PC-9 (cell line): ENCODE measurements around the gene HK2. TPM values are rescaled to one million over a fixed set of nuclear protein-coding genes. Genes with fewer than 3 reads are reported as not detected.

ENCODE experiments used
- BruUV-seq: library from RNA; stranded (reverse); fragments of 400-500 nt; replicated peaks from 2 replicates; lab custom pipeline; 2021; lab: Mats Ljungman, UMichigan
- CTCF ChIA-PET: fragments of 300-600 bp; sonication (Branson Sonifier 250); formaldehyde crosslinking; loops from one replicate; lab custom pipeline; 2022; ENCODE audit warnings: antibody characterized with exemption; lab: Charles Lee
- POLR2A ChIA-PET: fragments of 300-600 bp; sonication (Branson Sonifier 250); formaldehyde crosslinking; loops from one replicate; lab custom pipeline; 2022; ENCODE audit warnings: antibody characterized with exemption; ENCODE audit not compliant: unreplicated experiment; lab: Charles Lee
- DNase-seq, 2 experiments: peaks; one replicate each; pipeline versions ENCODE4 v3.0.0 to v3.0.0-alpha.2; 2015 to 2022; ENCODE audit warnings: mixed read lengths in 1 of 2
- H2AFZ ChIP-seq: fragments of 200-600 bp; sonication (generic); 2 replicates; pipeline ENCODE4 v1.8.1; 2017; ENCODE audit warnings: antibody characterized with exemption
- H3F3A ChIP-seq: fragments of 200-600 bp; sonication (generic); 2 replicates; pipeline ENCODE4 v1.8.1; 2017; ENCODE audit warnings: antibody characterized with exemption, mild to moderate bottlenecking, low read depth; ENCODE audit not compliant: insufficient read depth
- H3K27ac ChIP-seq: fragments of 200-600 bp; sonication (generic); 2 replicates; pipeline ENCODE4 v1.6.1; 2016; ENCODE audit warnings: mixed run types
- H3K27me3 ChIP-seq: fragments of 200-600 bp; sonication (generic); 2 replicates; pipeline ENCODE4 v1.6.1; 2016; ENCODE audit warnings: low read depth, mixed run types; ENCODE audit not compliant: insufficient read depth
- H3K36me3 ChIP-seq: fragments of 200-600 bp; sonication (generic); 2 replicates; pipeline ENCODE4 v1.6.1; 2016; ENCODE audit warnings: low read depth, mixed run types
- H3K4me1 ChIP-seq: fragments of 200-600 bp; sonication (generic); replicated peaks from 2 replicates; pipeline ENCODE4 v1.6.1; 2016; ENCODE audit warnings: mixed run types; ENCODE audit not compliant: insufficient read depth
- H3K4me2 ChIP-seq: fragments of 200-600 bp; sonication (generic); 2 replicates; pipeline ENCODE4 v1.6.1; 2017; ENCODE audit warnings: mixed run types
- H3K4me3 ChIP-seq: fragments of 200-600 bp; sonication (generic); 2 replicates; pipeline ENCODE4 v1.6.1; 2016; ENCODE audit warnings: mixed run types
- H3K79me2 ChIP-seq: fragments of 200-600 bp; sonication (generic); 2 replicates; pipeline ENCODE4 v1.6.1; 2017; ENCODE audit warnings: low read depth, mixed run types
- H3K9me2 ChIP-seq: fragments of 200-600 bp; sonication (generic); 2 replicates; pipeline ENCODE4 v1.8.1; 2017; ENCODE audit warnings: mild to moderate bottlenecking; ENCODE audit not compliant: insufficient read depth
- H3K9me3 ChIP-seq: fragments of 200-600 bp; sonication (generic); 2 replicates; pipeline ENCODE4 v1.8.1; 2016; ENCODE audit warnings: low read depth; ENCODE audit not compliant: insufficient read depth
- H4K20me1 ChIP-seq: fragments of 200-600 bp; sonication (generic); 2 replicates; pipeline ENCODE4 v1.8.1; 2017; ENCODE audit not compliant: insufficient read depth
- CTCF ChIP-seq: fragments of 200-600 bp; sonication (generic); conservative IDR thresholded peaks from 2 replicates; pipeline ENCODE4 v1.6.1; 2017; ENCODE audit warnings: mixed run types, antibody characterized with exemption, mild to moderate bottlenecking, moderate library complexity
- EZH2 ChIP-seq: fragments of 200-600 bp; sonication (generic); IDR thresholded peaks from 2 replicates; pipeline ENCODE4 v1.8.0; 2017; ENCODE audit warnings: antibody characterized with exemption, low read depth
- intact Hi-C: fragments of 100-400 bp; cut with micrococcal nuclease; formaldehyde crosslinking; loops from one replicate; pipeline ENCODE4 v1.10.0; 2022; ENCODE audit not compliant: unreplicated experiment
- total RNA-seq: library from RNA; stranded (reverse); gene quantifications from 2 replicates; pipeline ENCODE4 v1.2.3, GENCODE V29; 2021

The HK2 gene
- total RNA-seq, 1 experiment from 2014 or later = 7.8 TPM

GRCh38 chr2:74892609-74893008 lies 58.7 kb downstream of the HK2 start:
- Histone ChIP-seq H2AFZ (no peak overlapping the region), H3K27me3 (no peaks in the 10 kb centered on the region), H3K4me3 (no peak overlapping the region), H3K9me3 (peaks cover 5% of the 10 kb centered on the region; the same call in 1 of the 2 replicates), H3K4me2 (peak overlapping the region; percentile 8), H3K4me1 (peaks cover 24% of the 10 kb centered on the region), H4K20me1 (no peaks in the 10 kb centered on the region), H3F3A (peaks cover 12% of the 10 kb centered on the region; the same call in 1 of the 2 replicates), H3K27ac (peak overlapping the region; percentile 70), H3K79me2 (no peaks in the 10 kb centered on the region), H3K9me2 (no peaks in the 10 kb centered on the region), H3K36me3 (peaks cover 31% of the 10 kb centered on the region)
- intact Hi-C loops = no loop called here
- no peak for DNase-seq
- TF ChIP-seq CTCF (no peak), EZH2 (no peak)
- POLR2A ChIA-PET = no interaction called here
- TSS peak; percentile 12 for BruUV-seq
- CTCF ChIA-PET = interaction anchor here (0.8 kb wide), 1 partner anchor 179 kb away, joined by 5 read pairs; no protein-coding TSS in a partner anchor

GRCh38 chr2:74893332-74893731 lies 59.4 kb downstream of the HK2 start:
- Histone ChIP-seq H3K9me2 (no peaks in the 10 kb centered on the region), H3F3A (peaks cover 8% of the 10 kb centered on the region; the same call in 1 of the 2 replicates), H2AFZ (no peak overlapping the region), H4K20me1 (no peaks in the 10 kb centered on the region), H3K9me3 (peaks cover 8% of the 10 kb centered on the region; the same call in 1 of the 2 replicates), H3K4me3 (no peak overlapping the region), H3K4me1 (peaks cover 24% of the 10 kb centered on the region), H3K79me2 (no peaks in the 10 kb centered on the region), H3K27me3 (no peaks in the 10 kb centered on the region), H3K27ac (peak overlapping the region; percentile 70), H3K4me2 (peak overlapping the region; percentile 8), H3K36me3 (peaks cover 26% of the 10 kb centered on the region)
- intact Hi-C loops = no loop called here
- BruUV-seq = no TSS peak
- TF ChIP-seq EZH2 = no peak
- no peak for TF ChIP-seq CTCF
- ChIA-PET CTCF (no interaction called here), POLR2A (interaction anchor here (0.7 kb wide), 1 partner anchor 98 kb away, joined by 3 read pairs; no protein-coding TSS in a partner anchor)
- peak; percentile 8 to 62 for DNase-seq

- Histone ChIP-seq H3K79me2 (no peaks in the 10 kb centered on the region), H3K9me3 (peaks cover 12% of the 10 kb centered on the region; the same call in 1 of the 2 replicates), H3K27me3 (no peaks in the 10 kb centered on the region), H3K4me2 (no peak overlapping the region), H3K9me2 (no peaks in the 10 kb centered on the region), H3K36me3 (peaks cover 17% of the 10 kb centered on the region; the same call in 1 of the 2 replicates), H2AFZ (no peak overlapping the region), H3F3A (peaks cover 8% of the 10 kb centered on the region; the same call in 1 of the 2 replicates), H3K4me3 (no peak overlapping the region), H3K4me1 (peaks cover 24% of the 10 kb centered on the region), H3K27ac (no peak overlapping the region; the same call in 1 of the 2 replicates), H4K20me1 (no peaks in the 10 kb centered on the region)
- DNase-seq = no peak
- POLR2A ChIA-PET = no interaction called here
- TF ChIP-seq CTCF (no peak), EZH2 (no peak)
- BruUV-seq = no TSS peak
- CTCF ChIA-PET = no interaction called here
- intact Hi-C loops = no loop called here
Observed at GRCh38 chr2:74894272-74894981, 60.5 kb downstream of the HK2 start.
